Right lobe of liver (tissue), 4 donors: ENCODE data around the gene DCST2.

Experiments
- POLR2A ChIP-seq: fragments of 450-650 bp; IDR thresholded peaks from one replicate; pipeline ENCODE4 v1.6.1; 2017; ENCODE audit warnings: antibody characterized with exemption, mild to moderate bottlenecking
- TF ChIP-seq, protein P1 (sequence below), 4 donors: fragments of 200-600 bp in 3 of 4; fragments of 450-650 bp in 1 of 4; IDR thresholded peaks; one replicate each; pipeline versions ENCODE4 v1.5.1 to v1.8.0; 2016 to 2022; ENCODE audit warnings: antibody characterized with exemption in 4 of 4, mild to moderate bottlenecking in 2 of 4
- donor health status: DM: no; HTN: no; CAD: no.
- donor health status: DM: no; HTN: no; CAD: no.
- donor health status: DM: no; HTN: yes; CAD: no.

DNA sequence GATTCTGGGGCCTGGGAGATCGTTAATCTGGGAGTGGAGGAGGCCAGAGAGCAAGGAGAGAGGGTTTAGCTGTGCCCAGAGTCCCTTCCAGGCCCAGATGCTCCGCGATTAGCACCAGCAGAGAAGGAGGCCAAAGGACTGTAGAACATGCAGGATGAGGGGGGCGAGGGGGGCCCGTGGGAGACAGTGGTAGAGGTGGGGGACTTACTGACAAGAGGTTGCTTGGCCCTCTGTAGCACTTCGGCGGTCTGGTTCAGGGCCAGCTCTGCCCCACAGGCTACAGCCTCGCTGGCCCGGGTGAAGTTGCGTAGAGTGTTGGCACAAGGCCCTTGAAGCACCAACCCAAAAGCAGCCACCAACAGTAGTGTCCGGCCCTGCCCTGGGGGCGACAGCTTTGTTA lies 695 bp downstream of the DCST2 start:
- TF ChIP-seq, protein P1, sequence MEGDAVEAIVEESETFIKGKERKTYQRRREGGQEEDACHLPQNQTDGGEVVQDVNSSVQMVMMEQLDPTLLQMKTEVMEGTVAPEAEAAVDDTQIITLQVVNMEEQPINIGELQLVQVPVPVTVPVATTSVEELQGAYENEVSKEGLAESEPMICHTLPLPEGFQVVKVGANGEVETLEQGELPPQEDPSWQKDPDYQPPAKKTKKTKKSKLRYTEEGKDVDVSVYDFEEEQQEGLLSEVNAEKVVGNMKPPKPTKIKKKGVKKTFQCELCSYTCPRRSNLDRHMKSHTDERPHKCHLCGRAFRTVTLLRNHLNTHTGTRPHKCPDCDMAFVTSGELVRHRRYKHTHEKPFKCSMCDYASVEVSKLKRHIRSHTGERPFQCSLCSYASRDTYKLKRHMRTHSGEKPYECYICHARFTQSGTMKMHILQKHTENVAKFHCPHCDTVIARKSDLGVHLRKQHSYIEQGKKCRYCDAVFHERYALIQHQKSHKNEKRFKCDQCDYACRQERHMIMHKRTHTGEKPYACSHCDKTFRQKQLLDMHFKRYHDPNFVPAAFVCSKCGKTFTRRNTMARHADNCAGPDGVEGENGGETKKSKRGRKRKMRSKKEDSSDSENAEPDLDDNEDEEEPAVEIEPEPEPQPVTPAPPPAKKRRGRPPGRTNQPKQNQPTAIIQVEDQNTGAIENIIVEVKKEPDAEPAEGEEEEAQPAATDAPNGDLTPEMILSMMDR (IDR thresholded peaks at IDR 0.05), result no peak
- TF ChIP-seq POLR2A, result no peak
